KMS-11 (cell line): ENCODE measurements around the gene SPEG.
A peak's percentile ranks its signal among the peaks of the same experiment; 100 is the strongest.

Experiments used
- H2AFZ ChIP-seq: fragments of 200-600 bp; sonication (generic); 2 replicates; pipeline ENCODE4 v1.6.1; 2016; ENCODE audit warnings: antibody characterized with exemption, mixed run types, low read depth
- H3K27ac ChIP-seq: fragments of 200-600 bp; sonication (generic); 2 replicates; pipeline ENCODE4 v1.6.1; 2016; ENCODE audit warnings: mild to moderate bottlenecking, mixed run types
- H3K27me3 ChIP-seq: fragments of 200-600 bp; sonication (generic); 2 replicates; pipeline ENCODE4 v1.6.1; 2017; ENCODE audit warnings: mild to moderate bottlenecking, low read depth, mixed run types, moderate library complexity; ENCODE audit not compliant: insufficient read depth
- H3K36me3 ChIP-seq: fragments of 200-600 bp; sonication (generic); 2 replicates; pipeline ENCODE4 v1.6.1; 2017; ENCODE audit warnings: mild to moderate bottlenecking, mixed run types; ENCODE audit not compliant: insufficient read depth
- H3K4me1 ChIP-seq: fragments of 200-600 bp; sonication (generic); 2 replicates; pipeline ENCODE4 v1.6.1; 2016; ENCODE audit warnings: mild to moderate bottlenecking, low read depth, mixed run types; ENCODE audit not compliant: poor library complexity, severe bottlenecking
- H3K4me2 ChIP-seq: fragments of 200-600 bp; sonication (generic); 2 replicates; pipeline ENCODE4 v1.7.0; 2016; ENCODE audit warnings: mild to moderate bottlenecking, mixed run types
- H3K4me3 ChIP-seq: fragments of 200-600 bp; sonication (generic); IDR thresholded peaks from 2 replicates; pipeline ENCODE4 v1.6.1; 2017; ENCODE audit warnings: low read depth, low read length, mixed read lengths; ENCODE audit not compliant: insufficient read depth
- H3K79me2 ChIP-seq: fragments of 200-600 bp; sonication (generic); 2 replicates; pipeline ENCODE4 v1.6.1; 2016; ENCODE audit warnings: low read depth, mixed run types; ENCODE audit not compliant: insufficient read depth
- H3K9ac ChIP-seq: fragments of 200-600 bp; sonication (generic); 2 replicates; pipeline ENCODE4 v1.6.1; 2016; ENCODE audit warnings: mild to moderate bottlenecking, mixed run types
- H4K20me1 ChIP-seq: fragments of 200-600 bp; sonication (generic); 2 replicates; pipeline ENCODE4 v1.6.1; 2016; ENCODE audit warnings: mild to moderate bottlenecking, mixed run types; ENCODE audit not compliant: insufficient read depth
- TF ChIP-seq, protein P1 (sequence below): fragments of 200-600 bp; sonication (generic); conservative IDR thresholded peaks from 2 replicates; pipeline ENCODE4 v1.6.1; 2017; ENCODE audit warnings: low read depth, mild to moderate bottlenecking, antibody characterized with exemption, low read length, moderate library complexity, mixed read lengths

The SPEG gene

DNA sequence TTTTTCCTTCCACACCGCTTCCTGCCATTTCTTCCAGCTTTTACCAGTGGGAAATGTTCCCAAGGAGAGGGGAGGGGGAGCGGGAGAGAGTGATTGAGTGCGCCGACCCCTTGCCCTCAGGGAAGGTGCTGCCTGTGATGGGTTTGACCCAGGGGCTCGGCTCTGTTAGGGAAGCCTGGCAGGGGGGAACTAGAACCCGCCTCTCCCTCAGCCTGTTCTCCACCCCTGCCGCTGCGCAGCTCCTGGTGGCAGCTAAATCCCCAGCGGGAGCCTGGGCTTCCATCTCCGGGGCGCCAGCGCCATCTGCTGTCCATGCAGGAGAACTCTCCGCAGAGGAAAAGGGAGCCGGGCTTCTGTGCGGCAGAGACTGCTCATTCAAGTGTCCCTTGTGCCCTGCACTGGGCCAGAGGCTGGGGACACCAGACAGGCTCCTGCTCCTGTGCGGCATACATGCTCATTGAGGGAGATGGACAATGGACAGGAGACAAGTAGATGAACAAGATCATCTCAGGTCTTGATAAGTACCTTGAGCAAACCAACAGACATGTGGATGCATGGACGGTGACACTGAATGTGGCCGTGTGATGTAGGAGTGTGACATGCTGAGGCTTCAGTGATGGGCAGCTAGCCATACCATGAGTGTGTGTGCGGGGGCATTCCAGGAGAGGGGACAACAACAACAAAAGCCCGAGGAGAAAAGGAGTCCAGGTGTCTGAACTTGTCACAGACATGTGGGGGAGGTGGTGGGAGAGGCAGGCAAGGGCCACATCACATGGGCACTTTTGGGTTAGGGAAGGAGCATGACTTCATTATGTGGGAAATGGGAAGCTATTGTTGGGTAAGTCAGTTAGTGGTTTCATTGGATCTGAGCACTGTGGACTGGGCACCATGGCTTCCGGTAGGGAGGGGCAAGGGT, 95.7 kb downstream of the SPEG start:
- H2AFZ ChIP-seq = no peak overlapping the region
- H3K4me3 ChIP-seq = no peak overlapping the region
- no peak overlapping the region for H3K9ac ChIP-seq
- H3K36me3 ChIP-seq = no peaks in the 10 kb centered on the region
- no peak overlapping the region for H3K4me2 ChIP-seq
- no peaks in the 10 kb centered on the region for H4K20me1 ChIP-seq
- H3K79me2 ChIP-seq = no peaks in the 10 kb centered on the region
- peaks cover 75% of the 10 kb centered on the region for H3K27me3 ChIP-seq
- H3K4me1 ChIP-seq = peaks cover 8% of the 10 kb centered on the region
- H3K27ac ChIP-seq = no peak overlapping the region
- TF ChIP-seq, protein P1, sequence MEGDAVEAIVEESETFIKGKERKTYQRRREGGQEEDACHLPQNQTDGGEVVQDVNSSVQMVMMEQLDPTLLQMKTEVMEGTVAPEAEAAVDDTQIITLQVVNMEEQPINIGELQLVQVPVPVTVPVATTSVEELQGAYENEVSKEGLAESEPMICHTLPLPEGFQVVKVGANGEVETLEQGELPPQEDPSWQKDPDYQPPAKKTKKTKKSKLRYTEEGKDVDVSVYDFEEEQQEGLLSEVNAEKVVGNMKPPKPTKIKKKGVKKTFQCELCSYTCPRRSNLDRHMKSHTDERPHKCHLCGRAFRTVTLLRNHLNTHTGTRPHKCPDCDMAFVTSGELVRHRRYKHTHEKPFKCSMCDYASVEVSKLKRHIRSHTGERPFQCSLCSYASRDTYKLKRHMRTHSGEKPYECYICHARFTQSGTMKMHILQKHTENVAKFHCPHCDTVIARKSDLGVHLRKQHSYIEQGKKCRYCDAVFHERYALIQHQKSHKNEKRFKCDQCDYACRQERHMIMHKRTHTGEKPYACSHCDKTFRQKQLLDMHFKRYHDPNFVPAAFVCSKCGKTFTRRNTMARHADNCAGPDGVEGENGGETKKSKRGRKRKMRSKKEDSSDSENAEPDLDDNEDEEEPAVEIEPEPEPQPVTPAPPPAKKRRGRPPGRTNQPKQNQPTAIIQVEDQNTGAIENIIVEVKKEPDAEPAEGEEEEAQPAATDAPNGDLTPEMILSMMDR = peak; percentile 90

DNA sequence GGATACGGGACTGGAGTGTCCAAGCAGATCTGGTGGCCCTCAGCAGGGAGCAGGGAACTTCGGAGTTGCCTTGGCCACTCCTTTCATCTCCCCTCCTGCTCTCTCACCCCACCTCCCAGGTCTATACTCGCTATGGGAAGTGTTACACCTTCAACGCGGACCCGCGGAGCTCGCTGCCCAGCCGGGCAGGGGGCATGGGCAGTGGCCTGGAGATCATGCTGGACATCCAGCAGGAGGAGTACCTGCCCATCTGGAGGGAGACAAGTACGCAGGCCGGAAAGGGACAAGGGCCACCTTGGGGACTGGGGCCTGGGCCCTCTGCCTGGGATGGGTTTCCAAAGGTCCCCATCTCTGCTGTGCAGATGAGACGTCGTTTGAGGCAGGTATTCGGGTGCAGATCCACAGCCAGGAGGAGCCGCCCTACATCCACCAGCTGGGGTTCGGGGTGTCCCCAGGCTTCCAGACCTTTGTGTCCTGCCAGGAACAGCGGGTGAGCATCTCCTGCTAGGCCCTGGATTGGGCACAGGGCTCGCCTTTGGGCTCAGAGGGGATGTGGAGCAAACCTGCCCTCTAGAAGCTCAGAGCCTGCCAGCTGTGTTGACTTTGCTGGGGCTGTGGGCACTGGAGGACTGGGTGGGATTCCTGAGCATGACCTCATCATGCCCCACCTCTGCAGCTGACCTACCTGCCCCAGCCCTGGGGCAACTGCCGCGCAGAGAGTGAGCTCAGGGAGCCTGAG, 97.2 kb downstream of the SPEG start:
- Histone ChIP-seq H2AFZ (no peak overlapping the region), H3K27me3 (peaks cover 61% of the 10 kb centered on the region), H3K9ac (no peak overlapping the region), H3K36me3 (no peaks in the 10 kb centered on the region), H4K20me1 (no peaks in the 10 kb centered on the region), H3K4me2 (no peak overlapping the region), H3K79me2 (no peaks in the 10 kb centered on the region), H3K27ac (no peak overlapping the region), H3K4me1 (peaks cover 8% of the 10 kb centered on the region), H3K4me3 (no peak overlapping the region)
- TF ChIP-seq, protein P1 = no peak

DNA sequence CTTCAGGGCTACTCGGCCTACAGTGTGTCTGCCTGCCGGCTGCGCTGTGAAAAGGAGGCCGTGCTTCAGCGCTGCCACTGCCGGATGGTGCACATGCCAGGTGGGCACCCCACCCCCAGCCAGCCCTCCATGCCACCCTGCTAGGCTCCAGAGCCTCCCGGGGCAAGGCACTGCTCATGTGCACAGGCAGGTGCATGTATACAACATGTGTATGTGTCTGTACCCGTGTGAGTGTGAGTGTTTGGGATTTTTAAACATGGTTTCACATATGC, 97.7 kb downstream of the SPEG start:
- Histone ChIP-seq H3K4me3 (no peak overlapping the region), H2AFZ (no peak overlapping the region), H3K27me3 (peaks cover 56% of the 10 kb centered on the region), H4K20me1 (no peaks in the 10 kb centered on the region), H3K27ac (no peak overlapping the region), H3K9ac (no peak overlapping the region), H3K4me2 (no peak overlapping the region), H3K79me2 (no peaks in the 10 kb centered on the region), H3K36me3 (no peaks in the 10 kb centered on the region), H3K4me1 (peaks cover 8% of the 10 kb centered on the region)
- TF ChIP-seq, protein P1 = no peak

DNA sequence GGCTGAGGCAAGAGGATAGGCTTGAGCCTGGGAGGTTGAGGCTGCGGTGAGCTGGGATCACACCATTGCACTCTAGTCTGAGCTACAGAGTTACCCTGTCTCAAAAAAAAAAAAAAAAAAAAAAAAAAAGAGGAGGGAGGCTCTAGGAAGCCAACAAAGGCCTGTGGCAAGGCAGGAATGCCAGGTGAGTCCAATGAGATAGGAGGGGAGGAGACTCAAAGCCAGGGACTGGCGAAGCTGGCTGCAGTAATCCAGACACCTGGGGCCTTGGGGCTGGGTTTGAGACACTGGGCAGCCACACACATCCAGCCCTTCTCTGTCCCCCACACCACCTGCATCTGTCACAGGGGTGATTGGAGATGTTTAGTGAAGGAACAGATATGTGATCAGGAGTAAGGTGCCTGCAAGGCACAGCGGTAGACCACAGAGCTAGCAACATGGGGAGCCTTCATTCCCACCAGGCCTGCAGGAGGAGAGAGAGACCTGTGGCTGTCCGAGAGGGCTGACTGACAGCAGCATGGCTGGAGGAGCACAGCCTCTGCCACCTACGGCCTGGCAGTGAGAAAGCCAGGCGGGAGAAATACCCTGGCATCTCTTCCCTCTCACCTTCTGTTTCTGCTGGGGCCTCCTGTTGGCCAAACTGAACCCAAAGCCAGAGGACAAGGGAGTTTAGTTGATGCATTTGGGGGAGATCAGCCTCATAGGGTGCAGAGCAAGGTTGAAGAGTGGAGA, 99.5 kb downstream of the SPEG start:
- no peaks in the 10 kb centered on the region for H4K20me1 ChIP-seq
- no peaks in the 10 kb centered on the region for H3K36me3 ChIP-seq
- H3K9ac ChIP-seq = no peak overlapping the region
- H3K27ac ChIP-seq = no peak overlapping the region
- peaks cover 38% of the 10 kb centered on the region for H3K27me3 ChIP-seq
- TF ChIP-seq, protein P1 = no peak
- no peak overlapping the region for H3K4me3 ChIP-seq
- no peaks in the 10 kb centered on the region for H3K79me2 ChIP-seq
- H3K4me1 ChIP-seq = no peaks in the 10 kb centered on the region
- H3K4me2 ChIP-seq = no peak overlapping the region
- H2AFZ ChIP-seq = no peak overlapping the region
